Measurements from ENCODE around the gene TTC39A. TPM values are rescaled to one million over a fixed set of nuclear protein-coding genes. Genes with fewer than 3 reads are reported as not detected.

The TTC39A gene
- total RNA-seq, 4 donors from 2014 or later = 12.2 to 16.5 (median 15.3) TPM

GRCh38 chr1:51344276-51344601, 13.9 kb upstream of the TTC39A start:
- intact Hi-C loops (cut with DNase I; ENCODE audit: low total_unique reads) = no loop called here
- WGBS, 2 donors = 72 to 81% methylated on average over 6 to 7 of the region's 7 CpGs
- no peak overlapping the region for H3K4me3 ChIP-seq (ENCODE audit: low read depth, poor library complexity, severe bottlenecking)
- TF ChIP-seq CTCF (IDR thresholded peaks at IDR 0.05) (no peak), POLR2A (IDR thresholded peaks at IDR 0.05) (no peak)
- peak in 1 of 2 donors; percentile 70 for DNase-seq (ENCODE audit: low spot score in 2 of 2)

GRCh38 chr1:51343624-51344023, 13.3 kb upstream of the TTC39A start:
- TF ChIP-seq POLR2A (IDR thresholded peaks at IDR 0.05) = no peak
- DNase-seq (ENCODE audit: low spot score in 2 of 2) = peak in 1 of 2 donors; percentile 54
- WGBS, 2 donors = 90 to 92% methylated on average over 3 of the region's 3 CpGs
- H3K4me3 ChIP-seq (ENCODE audit: low read depth, poor library complexity, severe bottlenecking) = no peak overlapping the region
- intact Hi-C loops (cut with DNase I; ENCODE audit: low total_unique reads) = no loop called here

GRCh38 chr1:51342591-51343206, 12.3 kb upstream of the TTC39A start:
- intact Hi-C loops (cut with DNase I; ENCODE audit: low total_unique reads) = no loop called here
- peak in 1 of 2 donors; percentile 79 for DNase-seq (ENCODE audit: low spot score in 2 of 2)
- WGBS, 2 donors = 87 to 93% methylated on average over 9 of the region's 9 CpGs
- no peak overlapping the region for H3K4me3 ChIP-seq (ENCODE audit: low read depth, poor library complexity, severe bottlenecking)
- TF ChIP-seq CTCF (IDR thresholded peaks at IDR 0.05) = no peak
- TF ChIP-seq POLR2A (IDR thresholded peaks at IDR 0.05) = no peak

- no peak for DNase-seq (ENCODE audit: low spot score in 2 of 2)
- TF ChIP-seq CTCF (IDR thresholded peaks at IDR 0.05) (no peak), POLR2A (IDR thresholded peaks at IDR 0.05) (no peak)
- no peak overlapping the region for H3K4me3 ChIP-seq (ENCODE audit: low read depth, poor library complexity, severe bottlenecking)
- WGBS, 2 donors = 92 to 93% methylated on average over 4 of the region's 4 CpGs
- intact Hi-C loops (cut with DNase I; ENCODE audit: low total_unique reads) = no loop called here
Measured at GRCh38 chr1:51341876-51342496, 11.6 kb upstream of the TTC39A start.

- WGBS, 2 donors = 93 to 94% methylated on average over 6 of the region's 6 CpGs
- H3K4me3 ChIP-seq (ENCODE audit: low read depth, poor library complexity, severe bottlenecking) = no peak overlapping the region
- intact Hi-C loops (cut with DNase I; ENCODE audit: low total_unique reads) = no loop called here
- TF ChIP-seq POLR2A (IDR thresholded peaks at IDR 0.05) = no peak
- TF ChIP-seq CTCF (IDR thresholded peaks at IDR 0.05) = no peak
- peak in 1 of 2 donors; percentile 40 for DNase-seq (ENCODE audit: low spot score in 2 of 2)
Measured at GRCh38 chr1:51340380-51340779, 10.0 kb upstream of the TTC39A start.

GRCh38 chr1:51336711-51337110, 6.3 kb upstream of the TTC39A start:
- no peak overlapping the region for H3K4me3 ChIP-seq (ENCODE audit: low read depth, poor library complexity, severe bottlenecking)
- DNase-seq (ENCODE audit: low spot score in 2 of 2) = peak in 1 of 2 donors; percentile 72
- TF ChIP-seq CTCF (IDR thresholded peaks at IDR 0.05) (no peak), POLR2A (IDR thresholded peaks at IDR 0.05) (no peak)
- WGBS, 2 donors = 76 to 77% methylated on average over 4 of the region's 4 CpGs
- intact Hi-C loops (cut with DNase I; ENCODE audit: low total_unique reads) = no loop called here
